Measurements from ENCODE around the gene ZNF563.

ZNF563 gene

DNA sequence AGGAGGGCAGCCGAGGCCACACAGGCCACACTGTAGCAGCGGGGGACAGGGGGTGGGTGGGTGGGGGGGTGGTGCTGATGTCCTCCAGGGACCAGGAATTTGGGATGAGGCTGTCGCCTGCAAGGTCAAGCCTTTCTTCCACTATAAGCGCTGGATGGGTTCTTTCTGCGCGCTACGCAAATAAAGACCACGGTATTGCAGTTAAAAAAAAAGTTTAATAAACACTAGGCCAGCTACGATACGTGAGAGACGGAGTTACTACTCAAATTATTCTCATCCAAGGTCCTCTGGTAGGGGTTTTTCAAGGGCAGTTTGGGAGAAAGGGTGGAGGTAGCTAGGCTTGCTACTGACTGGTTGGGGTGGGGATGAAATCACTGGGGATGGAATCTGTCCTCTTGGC lies 38.2 kb downstream of the ZNF563 start:
- in situ Hi-C loops (cut with HindIII; ENCODE audit: low sequenced_read_pairs), result no loop called here

DNA sequence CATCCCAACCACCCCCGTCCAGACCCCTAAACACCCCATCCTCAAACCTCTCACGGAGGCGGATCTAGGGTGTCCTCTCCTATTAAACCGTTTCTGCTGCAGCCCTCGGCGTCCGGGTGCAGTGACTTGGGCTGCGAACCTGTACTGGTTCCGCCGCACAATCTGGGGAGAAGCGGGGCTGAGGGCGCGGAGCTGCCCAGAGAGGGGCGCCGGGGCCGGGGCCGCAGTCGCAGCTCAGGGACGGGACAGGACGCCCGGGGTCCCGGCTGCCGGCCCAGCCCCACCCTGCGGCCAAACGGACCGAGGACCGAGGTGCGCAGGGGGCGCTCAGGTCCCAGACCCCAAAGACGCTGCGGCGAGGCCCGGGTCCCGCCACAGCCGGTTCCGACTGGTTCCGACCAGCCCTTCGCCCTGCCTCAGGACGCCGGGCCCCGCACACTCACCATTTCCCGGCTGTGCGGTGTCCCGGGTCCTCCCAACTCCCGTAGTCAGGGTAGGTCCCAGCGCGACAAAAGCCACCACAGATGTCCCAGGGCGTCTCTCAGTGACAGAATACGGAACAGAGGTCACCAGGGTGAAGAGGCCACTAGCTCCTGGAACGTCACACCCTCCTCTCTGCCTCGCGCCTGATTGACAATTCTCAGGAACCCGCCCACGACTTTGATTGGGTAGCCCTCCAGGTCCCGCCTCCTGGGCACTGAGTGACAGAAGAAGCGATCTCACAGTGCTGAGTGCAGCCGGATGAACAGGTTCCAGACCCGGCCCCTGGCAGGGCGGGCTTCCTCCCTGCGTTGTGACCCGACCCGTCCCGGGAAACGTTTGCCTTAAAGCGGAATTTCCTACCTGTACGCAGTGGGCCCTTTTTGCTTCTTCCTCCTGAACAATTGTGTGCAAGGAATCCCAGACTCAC lies 38.9 kb downstream of the ZNF563 start, which contains the start of gene ZNF44:
Gene ZNF44 (minus strand): TSS at position 635 of the 910 bp plus-strand sequence. CDS start 189 bp downstream, at position 446.
- in situ Hi-C loops (cut with HindIII; ENCODE audit: low sequenced_read_pairs), result no loop called here

- in situ Hi-C loops (cut with HindIII; ENCODE audit: low sequenced_read_pairs), result no loop called here
Measured at GRCh38 chr19:12293777-12294248, 39.6 kb downstream of the ZNF563 start.

DNA sequence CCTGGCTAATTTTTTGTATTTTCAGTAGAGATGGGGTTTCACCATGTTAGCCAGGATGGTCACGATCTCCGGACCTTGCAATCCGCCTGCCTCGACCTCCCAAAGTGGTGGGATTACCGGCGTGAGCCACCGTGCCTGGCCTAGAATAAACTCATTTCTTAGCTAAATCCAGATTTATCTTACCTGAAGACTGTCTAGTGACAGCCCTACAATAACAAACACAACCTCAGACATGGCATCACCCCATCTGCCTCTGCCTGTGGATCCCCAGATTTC lies 43.7 kb downstream of the ZNF563 start:
- in situ Hi-C loops (cut with HindIII; ENCODE audit: low sequenced_read_pairs), result no loop called here

- in situ Hi-C loops (cut with HindIII; ENCODE audit: low sequenced_read_pairs), result no loop called here
Measured at GRCh38 chr19:12287958-12288500, 45.4 kb downstream of the ZNF563 start.

GRCh38 chr19:12284631-12285030 lies 48.8 kb downstream of the ZNF563 start:
- in situ Hi-C loops (cut with HindIII; ENCODE audit: low sequenced_read_pairs), result no loop called here

DNA sequence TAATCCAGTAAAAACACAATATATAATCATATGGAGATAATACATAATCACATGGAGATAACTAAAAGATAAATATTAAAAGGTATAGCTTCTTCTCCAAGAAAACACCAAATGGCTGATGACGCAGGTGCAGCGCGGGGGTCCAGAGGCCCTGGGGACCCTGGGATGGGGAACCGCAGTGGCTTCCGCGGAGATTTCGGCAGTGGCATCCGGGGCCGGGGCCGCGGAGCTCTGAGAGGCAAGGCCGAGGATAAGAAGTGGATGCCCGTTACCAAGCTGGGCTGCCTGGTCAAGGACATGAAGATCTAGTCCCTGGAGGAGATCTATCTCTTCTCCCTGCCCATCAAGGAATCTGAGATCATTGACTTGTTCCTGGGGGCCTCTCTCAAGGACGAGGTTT lies 49.2 kb downstream of the ZNF563 start:
- in situ Hi-C loops (cut with HindIII; ENCODE audit: low sequenced_read_pairs), result no loop called here

DNA sequence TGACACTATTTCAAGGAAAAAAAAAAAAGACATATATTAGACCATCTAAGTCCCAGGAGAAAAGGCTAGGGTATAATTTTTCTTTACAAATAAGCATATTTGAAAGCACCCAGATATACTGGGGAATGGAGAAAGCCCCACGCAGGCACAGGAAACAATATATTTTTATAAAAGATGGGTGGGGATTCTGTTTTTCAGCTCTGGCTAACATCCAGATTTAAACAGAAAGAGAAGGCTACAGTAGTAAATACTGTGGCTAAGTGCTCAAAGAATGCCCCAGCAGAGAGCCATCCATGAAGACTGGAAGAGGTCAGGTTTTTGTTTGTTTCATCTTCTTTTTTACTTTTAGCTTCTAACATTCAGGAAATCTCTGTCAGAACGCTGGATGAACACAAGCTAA lies 54.7 kb downstream of the ZNF563 start:
- in situ Hi-C loops (cut with HindIII; ENCODE audit: low sequenced_read_pairs), result no loop called here

DNA sequence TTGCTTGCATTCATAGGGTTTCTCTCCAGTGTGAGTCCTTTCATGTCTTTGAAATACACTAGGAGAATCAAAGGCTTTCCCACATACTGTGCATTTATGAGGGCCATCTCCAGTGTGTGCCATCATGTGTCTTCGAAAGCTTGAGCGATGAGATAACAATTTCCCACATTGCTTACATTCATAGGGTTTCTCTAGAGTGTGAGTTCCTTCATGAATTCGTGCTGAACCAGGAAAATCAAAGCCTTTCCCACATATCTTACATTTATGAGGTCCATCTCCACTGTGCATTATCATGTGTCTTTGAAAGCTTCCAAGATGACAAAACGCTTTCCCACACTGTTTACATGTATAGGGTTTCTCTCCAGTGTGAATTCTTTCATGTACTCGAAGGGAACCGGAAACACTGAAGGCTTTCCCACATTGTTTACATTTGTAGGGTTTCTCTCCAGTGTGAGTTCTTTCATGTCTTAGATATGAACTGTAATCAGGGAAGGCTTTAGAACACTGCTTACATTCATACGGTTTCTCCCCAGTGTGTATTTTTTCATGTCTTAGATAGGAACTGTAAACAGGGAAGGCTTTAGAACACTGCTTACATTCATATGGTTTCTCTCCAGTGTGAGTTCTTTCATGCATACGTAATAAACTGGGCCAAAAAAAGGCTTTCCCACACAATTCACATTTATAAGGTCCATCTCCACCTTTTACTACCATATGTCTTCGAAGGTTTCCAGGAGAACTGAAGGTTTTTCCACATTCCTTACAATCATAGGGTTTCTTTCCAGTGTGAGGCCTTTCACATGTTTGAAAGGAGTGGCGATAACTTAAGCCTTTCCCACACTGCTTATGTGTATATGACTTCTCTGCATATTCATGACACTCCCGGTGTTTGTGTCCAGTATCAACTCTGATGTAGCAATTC lies 60.2 kb downstream of the ZNF563 start:
- in situ Hi-C loops (cut with HindIII; ENCODE audit: low sequenced_read_pairs), result loop anchor here (5.0 kb wide), 1 partner anchor 99 kb away; no protein-coding TSS in a partner anchor

GRCh38 chr19:12272386-12272785 lies 61.0 kb downstream of the ZNF563 start:
- in situ Hi-C loops (cut with HindIII; ENCODE audit: low sequenced_read_pairs), result loop anchor here (5.0 kb wide), 1 partner anchor 100 kb away; no protein-coding TSS in a partner anchor

DNA sequence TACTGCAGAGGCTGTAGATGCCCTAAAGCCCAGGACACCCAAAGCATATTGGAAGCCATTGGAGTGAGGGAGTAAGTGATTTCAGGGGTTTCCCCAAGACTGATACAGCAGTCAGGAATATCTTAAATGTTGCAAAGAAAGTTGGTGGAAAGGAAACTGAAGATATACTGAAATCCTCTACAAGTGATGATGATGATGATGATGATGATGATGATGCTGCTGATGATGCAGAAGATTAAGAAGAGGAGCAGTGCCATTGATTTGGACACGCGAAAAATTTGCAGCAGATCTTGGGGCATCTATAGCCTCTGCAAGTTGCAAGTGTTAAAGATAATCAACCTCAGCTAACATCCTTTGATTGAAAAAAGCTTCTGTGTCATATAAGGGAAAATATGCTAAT lies 62.6 kb downstream of the ZNF563 start:
- in situ Hi-C loops (cut with HindIII; ENCODE audit: low sequenced_read_pairs), result loop anchor here (5.0 kb wide), 1 partner anchor 101 kb away; no protein-coding TSS in a partner anchor
